ENCODE data around the gene MED13L.
"Not testable (repeated sequence)": the region's sequence is repeated elsewhere in the genome, so short reads cannot be mapped to it uniquely, and the experiment has no call there.

Gene MED13L

DNA sequence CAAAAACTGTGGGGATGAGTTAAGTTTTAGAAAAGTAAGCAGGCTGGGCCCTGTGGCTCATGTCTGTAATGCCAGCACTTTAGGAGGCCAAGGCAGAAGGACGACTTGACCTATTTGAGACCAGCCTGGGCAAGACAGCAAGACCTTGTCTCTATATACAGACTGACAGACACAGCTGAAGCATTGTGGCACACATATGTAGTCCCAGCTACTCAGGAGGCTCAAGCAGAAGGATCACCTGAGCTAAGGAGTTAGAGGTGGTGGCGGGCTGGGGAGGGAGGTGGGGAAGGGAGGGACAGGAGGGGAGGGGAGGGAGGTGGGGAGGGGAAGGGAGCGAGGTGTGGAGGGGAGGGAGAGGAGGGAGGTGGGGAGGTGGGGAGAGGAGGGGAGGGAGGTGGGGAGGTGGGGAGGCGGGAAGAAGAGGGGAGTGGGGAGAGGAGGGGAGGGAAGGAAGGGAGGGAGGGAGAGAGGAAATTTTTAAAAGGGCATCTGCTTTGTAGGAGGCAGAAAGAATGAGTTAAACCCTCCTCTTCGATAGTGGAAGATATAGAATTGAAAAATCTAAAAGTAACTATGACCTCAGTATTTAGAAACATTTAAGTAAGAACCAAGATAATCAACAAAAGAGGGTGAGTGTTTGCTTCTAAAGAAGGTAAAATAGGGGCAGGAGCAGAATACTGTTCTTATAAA, 30.9 kb downstream of the MED13L start:
- DNase-seq: no peak

GRCh38 chr12:116245189-116245588, 32.3 kb downstream of the MED13L start:
- no peak for DNase-seq

- no peak for DNase-seq
Measured at GRCh38 chr12:116244474-116245090, 32.9 kb downstream of the MED13L start.

DNA sequence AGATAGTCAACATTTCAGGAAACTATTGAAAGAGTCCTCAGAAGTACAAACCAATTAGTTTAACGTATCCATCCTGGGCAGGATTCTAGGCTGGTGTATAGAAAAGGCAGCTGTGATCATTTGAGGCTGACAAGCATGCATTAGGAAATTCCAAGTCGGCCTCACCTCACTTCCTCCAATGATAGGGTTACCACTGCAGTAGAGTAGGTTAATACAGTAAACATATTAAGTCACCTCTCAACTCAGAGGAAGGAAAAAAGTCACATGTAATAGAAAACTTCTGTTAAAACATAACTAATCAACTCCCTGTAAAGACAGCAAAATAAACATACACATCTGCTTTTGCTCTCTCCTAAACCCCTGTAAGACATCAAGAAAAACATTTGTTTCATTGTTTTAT, 33.5 kb downstream of the MED13L start:
- no peak for DNase-seq

DNA sequence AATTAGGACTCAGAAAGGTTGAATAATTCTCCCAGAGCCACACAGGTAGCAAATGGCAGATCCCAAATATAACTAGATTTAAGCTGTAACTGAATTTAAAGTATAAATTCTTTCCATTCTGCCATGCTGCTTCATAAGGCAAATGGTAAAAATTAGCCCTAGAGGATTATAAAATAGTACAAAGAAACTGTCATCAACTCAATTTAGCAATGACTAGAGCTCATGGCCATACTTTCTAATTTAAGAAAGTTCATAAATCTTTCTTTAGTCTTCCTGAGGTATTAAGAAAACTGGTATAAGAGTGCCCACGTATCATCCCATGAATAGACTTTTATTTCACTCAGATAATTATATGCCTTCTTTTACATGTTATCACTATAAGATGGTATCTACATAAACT, 34.8 kb downstream of the MED13L start:
- no peak for DNase-seq

DNA sequence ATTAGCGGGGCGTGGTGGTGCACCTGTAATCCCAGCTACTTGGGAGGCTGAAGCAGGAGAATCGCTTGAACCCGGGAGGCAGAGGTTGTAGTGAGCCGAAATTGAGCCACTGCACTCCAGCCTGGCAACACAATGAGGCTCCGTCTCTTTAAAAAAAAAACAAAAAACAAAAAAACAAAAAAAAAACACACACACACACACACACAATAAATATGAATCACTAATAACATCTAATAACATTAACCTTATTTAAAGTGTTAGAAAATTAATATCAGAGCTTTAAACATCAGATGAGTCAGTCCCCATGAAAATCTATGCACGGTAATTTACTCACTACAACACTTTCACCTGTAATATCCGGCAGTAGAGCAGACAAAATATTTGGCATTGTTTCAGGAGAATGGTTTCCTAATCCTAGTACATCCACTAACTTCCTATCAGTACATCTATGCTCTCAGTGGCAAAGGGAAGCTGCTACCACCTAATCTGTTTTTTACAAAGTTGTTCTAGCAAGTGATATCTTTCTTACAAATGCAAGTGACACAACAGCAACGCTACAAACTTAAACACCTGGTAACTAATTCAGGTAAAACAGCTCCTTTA, 36.2 kb downstream of the MED13L start:
- DNase-seq: peak; percentile 49

GRCh38 chr12:116238570-116239119, 38.8 kb downstream of the MED13L start:
- DNase-seq: not testable (repeated sequence)

- DNase-seq: no peak
Measured at GRCh38 chr12:116238149-116238548, 39.3 kb downstream of the MED13L start.

DNA sequence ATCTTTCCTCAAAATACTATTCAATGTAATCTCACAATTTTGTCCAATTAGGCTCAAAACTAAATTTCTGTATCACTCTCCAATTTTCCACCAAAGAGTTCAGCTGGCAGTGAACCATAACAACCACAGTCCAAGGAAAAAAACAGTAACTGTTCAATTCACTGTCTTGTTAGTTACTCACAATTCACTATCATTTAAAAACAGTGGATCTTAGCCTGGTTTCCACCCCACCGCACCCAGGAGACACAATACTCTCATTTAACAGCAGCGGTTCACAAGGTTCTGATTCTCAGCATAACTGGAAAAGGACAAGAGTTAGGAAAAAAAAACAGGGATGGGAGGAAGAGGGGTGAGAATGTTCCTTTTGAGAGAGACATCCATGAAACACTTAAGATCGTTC, 40.5 kb downstream of the MED13L start:
- peak; percentile 47 for DNase-seq

GRCh38 chr12:116236148-116236731, 41.3 kb downstream of the MED13L start:
- DNase-seq: peak; percentile 91

DNA sequence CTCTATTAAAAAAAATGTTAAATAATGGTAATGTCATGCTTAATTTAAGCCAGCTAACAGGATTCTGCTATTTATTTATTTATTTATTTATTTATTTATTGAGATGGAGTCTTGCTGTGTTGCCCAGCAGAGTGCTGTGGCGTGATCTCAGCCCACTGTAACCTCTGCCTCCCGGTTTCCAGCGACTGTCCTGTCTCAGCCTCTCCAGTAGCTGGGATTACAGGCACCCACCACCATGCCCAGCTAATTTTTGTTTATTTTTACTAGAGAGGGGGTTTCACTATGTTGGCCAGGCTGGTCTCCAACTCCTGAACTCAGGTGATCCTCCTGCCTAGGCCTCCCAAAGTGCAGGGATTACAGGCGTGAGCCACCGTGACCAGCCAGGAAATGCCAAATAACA, 43.3 kb downstream of the MED13L start:
- DNase-seq: not testable (repeated sequence)

- DNase-seq: no peak
Measured at GRCh38 chr12:116233669-116234068, 43.8 kb downstream of the MED13L start.

DNA sequence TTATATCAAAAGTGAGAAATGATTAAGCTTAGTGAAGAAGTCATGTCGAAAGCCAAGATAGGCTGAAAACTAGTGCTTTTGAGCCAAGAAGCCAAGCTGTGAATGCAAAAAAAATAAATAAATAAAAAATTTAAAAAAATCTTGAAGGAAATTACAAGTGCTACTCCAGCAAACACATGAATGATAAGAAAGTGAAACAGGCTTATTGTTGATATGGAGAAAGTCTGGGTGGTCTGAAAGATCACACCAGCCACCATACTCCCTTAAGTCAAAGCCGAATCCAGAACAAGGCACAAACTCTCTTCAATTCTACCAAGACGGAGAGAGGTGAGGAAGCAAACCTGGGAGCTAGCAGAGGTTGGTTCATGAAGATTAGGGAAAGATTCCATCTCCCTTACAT, 49.7 kb downstream of the MED13L start:
- no peak for DNase-seq

- no peak for DNase-seq
Measured at GRCh38 chr12:116226026-116226425, 51.5 kb downstream of the MED13L start.

DNA sequence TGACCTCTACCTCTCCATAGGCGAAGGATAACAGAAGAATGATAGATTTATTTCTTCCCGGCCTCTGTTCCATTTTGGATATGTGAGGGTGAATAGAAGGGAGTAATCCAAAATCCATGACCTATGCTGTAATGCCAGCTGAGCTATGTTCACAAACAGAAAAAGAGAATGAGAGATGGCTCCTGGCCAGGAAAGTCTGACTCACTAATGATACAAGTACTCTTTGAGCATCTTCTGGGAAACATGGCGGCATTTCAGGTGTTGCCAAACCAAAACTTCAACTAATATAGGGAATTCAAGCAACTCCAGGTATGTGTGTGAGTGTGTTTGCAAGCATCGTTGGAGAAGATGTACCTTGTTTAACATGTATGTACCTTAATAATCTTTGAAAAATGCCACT, 55.1 kb downstream of the MED13L start:
- peak; percentile 68 for DNase-seq

GRCh38 chr12:116220756-116221155, 56.7 kb downstream of the MED13L start:
- DNase-seq: no peak

- no peak for DNase-seq
Measured at GRCh38 chr12:116217045-116217735, 60.3 kb downstream of the MED13L start.

- DNase-seq: no peak
Measured at GRCh38 chr12:116216022-116216756, 61.3 kb downstream of the MED13L start.

- no peak for DNase-seq
Measured at GRCh38 chr12:116215023-116215422, 62.5 kb downstream of the MED13L start.

GRCh38 chr12:116213885-116214527, 63.5 kb downstream of the MED13L start:
- DNase-seq: no peak

GRCh38 chr12:116213014-116213413, 64.5 kb downstream of the MED13L start:
- no peak for DNase-seq

DNA sequence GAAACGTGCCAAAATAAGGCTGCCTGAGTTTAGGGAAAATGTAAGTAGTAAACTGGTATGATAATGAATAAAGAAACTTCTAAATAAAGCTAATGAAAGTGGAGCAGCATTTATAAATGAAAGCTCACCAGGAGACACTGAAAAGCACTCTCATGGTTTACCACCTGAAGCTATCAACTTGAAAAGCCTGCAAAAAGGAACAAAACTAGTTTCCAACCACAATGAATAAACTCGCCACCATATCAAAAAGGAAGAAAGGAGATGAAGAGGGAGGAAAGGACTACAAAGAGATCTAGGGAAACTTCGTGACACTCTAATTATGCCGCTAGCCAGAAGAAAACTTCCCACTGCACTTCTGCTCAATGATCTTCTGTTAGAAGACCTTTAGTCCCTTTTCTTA, 66.7 kb downstream of the MED13L start:
- no peak for DNase-seq
